GM18868 (cell line): ENCODE results near the gene GALNT4.

Source experiments
- ATAC-seq: cut with Tn5 transposase; IDR thresholded peaks from one replicate; pipeline ENCODE4 v1.9.1; 2021; ENCODE audit warnings: mild to moderate bottlenecking, moderate library complexity; ENCODE audit not compliant: unreplicated experiment

The GALNT4 gene

DNA sequence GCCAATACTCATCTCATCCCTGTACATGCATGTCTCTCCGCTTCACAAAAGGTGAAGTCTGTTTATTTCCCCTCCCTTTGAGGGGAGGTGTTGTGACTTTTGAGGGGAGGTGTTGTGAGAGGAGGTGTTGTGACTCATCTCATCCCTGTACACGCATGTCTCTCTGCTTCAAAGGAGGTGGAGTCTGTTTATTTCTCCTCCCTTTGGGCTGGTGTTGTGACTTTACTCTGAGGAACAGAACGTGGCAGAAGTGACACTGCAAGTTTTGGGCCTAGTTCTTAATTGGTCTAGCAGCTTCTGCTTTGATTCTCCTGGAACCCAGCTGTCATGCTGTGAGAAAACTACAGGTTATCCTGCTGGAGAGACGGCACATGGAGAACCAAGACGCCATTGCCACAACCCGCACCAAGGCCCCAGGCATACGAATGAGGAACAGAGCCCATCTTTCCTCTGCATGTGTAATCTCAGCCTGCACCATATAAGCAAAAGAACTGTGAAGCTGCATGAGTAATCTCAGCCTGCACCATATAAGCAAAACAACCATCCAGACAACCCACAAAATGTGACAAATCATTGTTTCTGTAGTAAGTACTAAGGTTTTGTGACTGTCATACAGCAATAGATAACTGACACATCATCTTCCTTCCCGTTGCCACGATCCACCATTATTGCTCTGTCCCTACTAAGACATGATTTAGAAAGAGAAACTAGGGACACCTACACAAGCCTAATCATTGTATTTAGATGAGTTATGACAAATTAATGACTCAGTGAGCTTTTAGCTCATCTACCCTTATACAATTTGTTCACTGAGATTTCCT, 30.0 kb downstream of the GALNT4 start:
- peak; percentile 52 for ATAC-seq

DNA sequence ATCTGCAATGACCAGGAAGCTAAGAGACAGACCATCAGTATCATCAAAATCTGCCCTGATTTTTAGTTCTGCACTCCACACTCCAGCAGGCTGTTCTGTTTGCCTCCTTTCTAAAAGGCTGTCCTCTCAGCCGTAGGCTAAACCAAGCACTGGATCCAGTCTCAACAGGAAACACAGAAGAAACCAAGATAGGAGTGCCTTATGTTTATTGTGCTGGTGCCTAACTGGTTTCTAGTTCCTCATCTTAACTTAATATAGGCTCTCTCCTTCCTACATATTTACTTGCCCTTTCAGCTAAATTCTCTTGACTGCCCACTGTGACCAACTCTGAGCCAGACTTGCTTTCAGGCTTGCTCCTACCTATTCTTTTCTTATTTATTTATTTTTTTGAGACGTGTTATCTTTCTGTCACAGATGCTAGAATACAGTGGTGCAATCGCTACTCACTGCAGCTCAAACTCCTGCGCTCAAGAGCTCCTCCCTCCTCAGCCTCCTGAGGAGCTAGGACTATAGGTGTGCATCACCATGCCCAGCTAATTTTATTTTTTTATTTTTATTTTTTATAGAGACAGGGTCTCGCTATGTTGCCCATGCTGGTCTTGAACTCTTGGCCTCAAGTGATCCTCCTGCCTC, 30.8 kb downstream of the GALNT4 start:
- ATAC-seq: peak; percentile 66

DNA sequence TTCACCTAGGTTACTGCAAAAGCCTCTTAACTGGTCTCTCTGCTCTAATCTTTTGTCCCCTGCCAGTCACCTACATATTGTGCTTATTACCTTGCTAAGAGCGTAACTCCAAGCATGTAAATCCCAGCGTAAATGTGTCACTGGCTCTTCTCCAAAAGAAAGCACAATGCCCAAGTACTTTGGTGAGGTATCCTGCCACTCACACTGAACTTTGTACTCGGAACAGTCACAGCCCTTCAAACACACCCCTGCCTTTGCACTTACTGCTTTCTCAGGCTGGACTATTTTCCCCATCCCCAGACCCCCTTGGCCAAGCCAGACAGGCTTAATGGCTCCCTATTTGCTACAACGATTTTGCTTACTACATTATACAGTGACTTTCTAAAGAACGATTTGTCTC, 31.7 kb downstream of the GALNT4 start:
- no peak for ATAC-seq

DNA sequence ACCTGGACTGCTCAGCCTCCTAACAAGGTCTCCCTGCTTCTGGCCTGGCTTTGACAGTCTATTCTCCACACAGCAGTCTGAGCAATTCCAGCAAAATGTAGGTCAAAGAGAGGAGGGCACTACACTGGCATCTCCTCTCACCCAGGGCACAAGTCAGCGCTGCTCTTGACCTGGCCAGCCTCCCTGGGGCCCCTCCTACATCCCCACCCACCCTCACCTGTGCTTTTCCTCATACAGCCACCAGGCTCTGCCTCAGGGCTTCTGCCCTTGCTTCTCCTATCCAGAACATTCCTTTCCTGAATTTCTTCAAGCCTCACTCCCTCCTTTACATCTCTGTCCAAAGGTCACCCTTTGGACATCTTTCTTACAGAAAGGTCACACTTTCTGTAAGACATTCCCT, 33.7 kb downstream of the GALNT4 start:
- ATAC-seq: no peak

DNA sequence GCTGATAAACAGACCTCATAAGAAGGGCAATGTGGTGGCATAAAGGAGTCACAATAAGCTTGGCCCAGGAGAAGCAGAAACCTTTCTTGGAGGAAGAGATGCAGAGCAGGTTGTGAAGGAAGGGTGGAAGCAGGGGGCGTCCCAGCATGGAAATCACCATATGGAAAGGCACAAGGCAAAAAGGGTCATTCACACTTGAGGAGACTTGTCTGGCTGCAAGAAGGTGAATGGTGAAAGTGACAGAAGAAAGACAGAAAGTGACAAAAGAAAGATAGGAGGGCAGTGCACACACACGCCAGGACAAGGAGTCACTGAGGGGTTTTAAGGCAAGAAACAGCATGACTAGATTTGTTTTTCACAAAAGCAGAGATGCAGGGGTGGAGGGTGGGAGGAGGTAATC, 38.3 kb downstream of the GALNT4 start:
- no peak for ATAC-seq

DNA sequence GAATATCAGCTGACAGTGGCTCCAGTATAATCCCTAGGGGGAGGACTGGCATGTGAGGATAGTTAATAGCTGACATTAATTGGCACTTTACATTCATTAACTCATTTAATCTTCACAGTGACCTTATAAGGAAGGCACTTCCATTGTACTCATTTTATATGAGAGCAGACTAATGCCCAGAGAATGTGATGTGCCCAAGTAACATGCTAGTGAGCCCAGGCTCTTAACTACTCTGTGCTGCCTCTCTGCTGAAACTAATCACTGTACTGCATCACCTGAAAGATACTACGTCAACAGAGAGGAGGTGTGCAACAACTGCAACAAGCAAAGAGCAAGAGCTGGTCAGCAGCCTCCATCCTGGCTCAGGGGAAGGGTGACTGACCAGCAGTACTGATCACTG, 40.1 kb downstream of the GALNT4 start:
- ATAC-seq: no peak

DNA sequence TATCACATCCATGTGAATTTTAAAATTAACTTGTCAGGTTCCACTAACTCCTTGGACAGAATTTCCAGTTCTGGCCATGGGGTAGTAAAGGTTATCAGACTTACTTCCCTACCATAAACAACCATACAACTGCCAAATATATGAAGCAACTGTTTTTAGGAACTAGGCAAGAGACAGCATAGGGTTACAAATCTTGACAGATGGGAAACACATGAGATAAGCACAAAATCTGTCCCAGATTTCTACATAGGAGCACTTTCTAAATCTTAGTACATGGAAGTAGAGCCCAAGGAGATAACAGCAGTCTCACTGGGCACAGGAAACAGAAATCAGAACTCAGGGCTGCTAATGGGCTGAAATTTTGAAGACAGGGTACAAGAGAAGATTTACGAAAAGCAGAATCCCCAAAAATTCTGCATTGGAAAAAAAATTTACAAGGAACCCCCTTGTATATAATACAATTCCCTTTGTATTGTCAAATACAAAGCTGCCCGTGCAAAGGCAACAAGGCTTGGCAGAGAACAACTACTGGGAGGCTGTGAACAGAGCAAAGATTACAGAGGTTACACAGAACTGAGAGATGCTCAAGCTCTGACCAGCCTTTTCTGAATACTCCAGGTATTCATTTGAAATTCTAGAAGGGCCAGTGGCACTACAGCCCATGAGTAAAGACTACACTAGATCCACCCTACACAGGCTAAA, 43.2 kb downstream of the GALNT4 start:
- no peak for ATAC-seq

DNA sequence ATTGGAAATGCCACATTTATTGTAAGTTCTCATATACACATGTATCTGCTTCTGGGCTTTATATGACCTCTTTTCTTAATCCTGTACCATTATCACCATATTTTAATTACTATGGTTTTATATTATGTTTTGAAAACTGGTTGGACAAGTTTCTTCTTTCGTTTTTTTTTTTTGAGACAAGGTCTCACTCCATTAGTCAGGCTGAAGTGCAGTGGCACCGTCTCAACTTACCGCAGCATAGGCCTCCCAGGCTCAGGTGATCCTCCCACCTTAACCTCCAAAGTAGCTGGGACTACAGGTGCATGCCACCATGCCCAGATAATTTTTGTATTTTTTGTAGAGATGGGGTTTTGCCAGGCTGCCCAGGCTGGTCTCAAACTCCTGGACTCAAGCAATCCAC, 44.6 kb downstream of the GALNT4 start:
- no peak for ATAC-seq

DNA sequence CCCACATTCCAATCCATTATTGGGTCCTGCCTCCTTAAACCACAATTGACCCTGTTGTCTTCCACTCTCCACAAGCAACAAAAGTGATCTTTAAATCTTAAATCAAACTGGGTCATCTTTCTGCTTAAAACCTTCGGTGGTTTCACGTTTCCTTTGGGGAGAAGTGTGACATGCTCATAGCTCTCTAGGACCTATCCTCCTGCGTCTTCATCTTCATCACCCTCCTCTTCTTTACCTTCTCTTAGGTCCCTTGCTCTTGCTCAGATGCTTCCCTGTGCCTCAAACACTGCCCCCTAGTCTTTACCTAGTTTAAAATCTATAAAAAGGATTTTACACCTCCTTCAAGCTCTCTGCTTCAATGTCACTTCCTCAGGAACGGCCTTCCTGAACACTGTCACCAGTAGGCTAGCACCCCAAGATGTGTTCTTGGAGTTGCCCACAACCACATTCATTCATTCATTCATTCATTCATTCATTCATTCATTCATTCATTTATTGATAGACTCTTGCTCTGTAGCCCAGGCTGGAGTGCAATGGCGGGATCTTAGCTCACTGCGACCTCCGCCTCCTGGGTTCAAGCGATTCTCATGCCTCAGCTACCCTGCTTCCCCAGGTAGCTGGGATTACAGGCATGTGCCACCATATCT, 46.8 kb downstream of the GALNT4 start:
- no peak for ATAC-seq

DNA sequence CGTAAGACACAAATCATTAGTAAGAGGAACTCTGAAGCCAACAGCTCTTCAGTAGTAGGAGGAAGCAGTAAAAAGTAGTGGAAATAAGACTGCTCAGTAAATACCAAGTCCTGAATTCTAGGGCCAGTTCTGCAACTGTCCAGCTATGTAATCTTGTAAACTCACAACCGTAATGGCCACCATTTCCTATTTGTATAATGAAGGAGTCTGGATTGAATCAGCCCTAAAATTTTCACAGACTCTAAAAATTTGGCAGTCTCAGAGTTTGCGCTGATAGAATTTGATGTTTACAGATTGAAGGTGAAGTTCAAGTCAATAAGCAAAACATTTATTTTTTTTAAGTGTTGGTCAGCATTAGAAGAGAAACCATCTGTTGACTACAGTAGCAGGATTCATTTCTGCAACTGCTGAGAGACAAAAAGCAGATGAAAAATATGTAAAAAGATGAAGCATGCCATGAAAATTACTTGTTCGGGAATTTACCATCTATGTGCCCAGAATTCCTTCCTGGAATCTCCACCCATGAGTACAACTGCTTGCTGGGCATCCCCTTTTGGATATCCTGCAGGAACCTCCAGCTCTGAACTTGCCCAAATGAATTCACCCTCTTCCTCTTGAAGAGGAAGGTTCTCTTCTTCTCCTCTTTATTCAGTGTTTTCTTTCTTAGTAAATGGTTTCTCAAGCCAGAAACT, 47.5 kb downstream of the GALNT4 start:
- no peak for ATAC-seq

DNA sequence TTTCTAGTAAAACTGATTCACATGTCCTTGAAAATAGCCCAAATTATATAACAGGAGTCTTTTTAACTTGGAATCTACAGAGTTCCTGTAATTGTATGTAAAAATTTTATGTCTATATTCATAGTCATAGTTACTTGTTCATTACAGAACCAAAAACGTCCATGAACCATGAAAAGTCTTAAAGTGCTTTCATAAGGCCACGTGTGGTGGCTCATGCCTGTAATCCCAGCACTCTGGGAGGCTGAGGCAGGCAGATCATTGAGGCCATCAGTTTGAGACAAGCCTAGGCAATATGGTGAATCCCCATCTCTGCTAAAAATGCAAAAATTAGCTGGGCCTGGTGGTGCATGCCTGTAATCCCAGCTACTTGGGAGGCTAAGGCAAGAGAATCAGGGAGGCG, 48.4 kb downstream of the GALNT4 start:
- ATAC-seq: peak; percentile 59

DNA sequence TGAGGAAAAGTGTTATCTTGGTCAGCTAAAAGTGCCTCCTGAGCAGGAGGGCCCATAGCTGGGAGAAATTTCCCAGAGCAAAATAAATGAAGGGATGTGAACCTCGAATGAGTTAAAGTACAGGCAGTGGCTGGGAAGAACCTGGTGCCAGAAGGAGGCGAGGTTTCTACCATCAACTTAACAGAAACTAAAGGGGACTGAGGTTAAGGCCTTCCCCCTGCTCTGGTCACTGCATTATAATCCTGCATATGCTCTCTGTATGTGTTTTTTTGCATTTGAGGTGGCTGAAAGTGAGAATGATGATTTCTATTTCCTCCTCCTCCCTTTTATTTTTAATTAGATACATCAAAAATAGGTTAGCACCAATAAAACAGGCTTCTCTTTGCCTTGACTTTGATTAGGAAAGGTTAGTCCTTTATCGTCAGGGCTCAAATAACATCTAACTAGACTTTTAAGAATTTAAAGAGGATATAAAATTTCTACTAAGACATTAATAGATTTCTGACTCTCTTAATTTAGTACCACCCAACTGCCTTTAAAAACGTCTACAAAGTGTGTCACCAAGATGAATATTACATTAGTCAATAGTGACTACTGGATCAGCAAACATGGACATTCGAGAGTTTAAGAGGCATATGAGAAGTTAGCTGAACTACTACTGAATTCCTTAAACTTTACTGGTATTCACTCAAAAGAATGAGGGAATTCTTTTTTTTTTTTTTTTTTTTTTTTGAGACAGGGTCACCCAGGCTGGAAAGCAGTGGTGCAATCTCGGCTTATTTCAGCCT, 49.2 kb downstream of the GALNT4 start:
- ATAC-seq: no peak

DNA sequence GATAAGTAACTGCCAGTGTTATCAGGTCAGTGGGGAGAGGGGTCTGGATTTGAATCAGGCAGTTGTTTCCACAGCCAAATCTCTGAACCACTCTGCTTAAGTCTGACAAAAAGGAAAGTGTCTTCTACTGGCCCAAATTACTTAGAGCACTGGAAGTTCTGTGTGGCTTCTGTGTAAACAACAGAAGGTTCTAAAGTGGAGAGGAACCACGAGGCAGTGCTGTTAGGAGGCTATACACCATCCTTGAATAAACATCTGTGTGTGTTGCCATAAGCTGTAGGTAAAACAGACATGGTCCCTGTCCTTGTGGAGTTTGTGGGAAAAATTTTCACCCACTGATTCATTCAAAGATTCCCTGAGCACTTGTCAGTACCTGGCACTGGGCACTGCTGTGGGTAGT, 50.0 kb downstream of the GALNT4 start:
- ATAC-seq: no peak
